NCI-H2196 (cell line): ENCODE data around the gene CTSH.
"Not testable (repeated sequence)": the region's sequence is repeated elsewhere in the genome, so short reads cannot be mapped to it uniquely, and the experiment has no call there.

ENCODE experiments used
- DNase-seq: peaks from one replicate; lab custom pipeline; 2025; ENCODE audit not compliant: unreplicated experiment; lab: John Stamatoyannopoulos, UW

The CTSH gene

GRCh38 chr15:78895471-78895870, 49.4 kb downstream of the CTSH start:
- no peak for DNase-seq

- no peak for DNase-seq
These were observed 51.3 kb downstream of the CTSH start for GRCh38 chr15:78893538-78893937.

GRCh38 chr15:78889000-78889399, 55.8 kb downstream of the CTSH start:
- no peak for DNase-seq

- no peak for DNase-seq
These were observed 63.2 kb downstream of the CTSH start for GRCh38 chr15:78881681-78882080.

GRCh38 chr15:78880813-78881212, 64.0 kb downstream of the CTSH start:
- no peak for DNase-seq

- DNase-seq: no peak
These were observed 64.7 kb downstream of the CTSH start for GRCh38 chr15:78880242-78880533.

- no peak for DNase-seq
These were observed 65.2 kb downstream of the CTSH start for GRCh38 chr15:78879517-78880241.

GRCh38 chr15:78878356-78878755, 66.5 kb downstream of the CTSH start:
- no peak for DNase-seq

- DNase-seq: not testable (repeated sequence)
These were observed 67.9 kb downstream of the CTSH start for GRCh38 chr15:78876954-78877353.

GRCh38 chr15:78875107-78875914, 69.5 kb downstream of the CTSH start:
- DNase-seq: no peak

GRCh38 chr15:78873793-78874765, 70.8 kb downstream of the CTSH start:
- DNase-seq: peak; percentile 25

GRCh38 chr15:78872972-78873792, 71.7 kb downstream of the CTSH start:
- peak; percentile 68 for DNase-seq

- peak; percentile 78 for DNase-seq
These were observed 72.5 kb downstream of the CTSH start, which contains the start of gene MORF4L1 for GRCh38 chr15:78872155-78872971. Gene MORF4L1, plus strand, starts transcription at chr15:78872890. Its CDS starts 128 bp downstream, at chr15:78873018.

GRCh38 chr15:78871483-78872127, 73.2 kb downstream of the CTSH start:
- DNase-seq: not testable (repeated sequence)
